DMS53 treated with DMSO at 0.1 percent for 48 hours (cell line): ENCODE data around the gene C2CD3.

ENCODE experiments used
- DNase-seq: peaks from one replicate; lab custom pipeline; 2025; ENCODE audit not compliant: unreplicated experiment; lab: John Stamatoyannopoulos, UW

C2CD3 gene

DNA sequence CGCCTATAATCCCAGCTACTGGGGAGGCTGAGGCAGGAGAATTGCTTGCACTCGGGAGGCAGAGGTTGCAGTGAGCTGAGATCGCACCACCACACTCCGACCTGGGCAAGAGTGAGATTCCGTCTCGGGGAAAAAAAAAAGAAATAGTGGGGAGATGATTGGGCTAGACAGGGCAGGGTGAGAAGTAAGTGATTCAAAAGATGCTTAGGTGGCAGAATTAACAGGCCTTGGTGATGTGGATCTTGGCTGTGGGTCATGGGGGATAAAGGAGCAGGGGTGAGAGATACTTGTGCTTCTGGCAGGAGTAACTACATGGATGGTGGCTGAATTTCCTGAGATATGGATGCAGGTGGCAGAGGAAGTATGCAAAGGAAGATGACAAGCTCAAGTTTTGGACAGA, 148.8 kb downstream of the C2CD3 start:
- no peak for DNase-seq

- no peak for DNase-seq
Observed at GRCh38 chr11:74020539-74020938, 150.3 kb downstream of the C2CD3 start.

- no peak for DNase-seq
Observed at GRCh38 chr11:74019860-74020259, 150.9 kb downstream of the C2CD3 start.

DNA sequence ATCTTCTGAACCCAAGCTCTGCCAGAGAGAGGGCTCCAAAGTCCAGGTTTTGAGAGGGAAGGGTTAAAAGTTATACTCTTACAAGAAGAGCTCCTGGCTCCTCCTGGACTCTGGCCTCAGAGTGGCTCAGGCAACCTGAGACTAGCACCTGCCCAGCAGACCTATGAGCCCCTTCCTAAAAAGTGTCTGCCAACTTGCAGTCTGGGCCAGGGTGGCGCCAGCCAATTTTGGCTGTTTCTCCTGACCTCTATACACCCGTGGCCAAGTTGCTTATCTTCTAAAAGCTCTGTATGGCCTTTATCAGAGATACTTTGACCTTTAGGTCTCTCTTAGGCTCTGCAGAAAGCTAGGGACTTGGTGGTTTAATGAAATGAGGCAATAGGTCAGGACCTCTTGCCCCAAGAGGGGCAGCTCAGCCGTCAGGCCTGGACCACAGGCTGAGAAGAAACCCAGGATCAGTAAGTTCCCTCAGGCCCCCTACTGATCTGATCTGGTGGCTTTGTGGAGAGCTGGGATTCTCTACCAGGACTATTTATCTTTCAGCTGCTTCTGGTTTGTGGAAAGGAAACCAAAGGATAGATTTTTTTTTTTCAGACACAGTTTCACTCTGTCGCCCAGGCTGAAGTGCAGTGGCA, 151.6 kb downstream of the C2CD3 start:
- no peak for DNase-seq

GRCh38 chr11:74018331-74019005, 152.3 kb downstream of the C2CD3 start:
- peak; percentile 33 for DNase-seq

GRCh38 chr11:74017631-74018030, 153.2 kb downstream of the C2CD3 start:
- no peak for DNase-seq

DNA sequence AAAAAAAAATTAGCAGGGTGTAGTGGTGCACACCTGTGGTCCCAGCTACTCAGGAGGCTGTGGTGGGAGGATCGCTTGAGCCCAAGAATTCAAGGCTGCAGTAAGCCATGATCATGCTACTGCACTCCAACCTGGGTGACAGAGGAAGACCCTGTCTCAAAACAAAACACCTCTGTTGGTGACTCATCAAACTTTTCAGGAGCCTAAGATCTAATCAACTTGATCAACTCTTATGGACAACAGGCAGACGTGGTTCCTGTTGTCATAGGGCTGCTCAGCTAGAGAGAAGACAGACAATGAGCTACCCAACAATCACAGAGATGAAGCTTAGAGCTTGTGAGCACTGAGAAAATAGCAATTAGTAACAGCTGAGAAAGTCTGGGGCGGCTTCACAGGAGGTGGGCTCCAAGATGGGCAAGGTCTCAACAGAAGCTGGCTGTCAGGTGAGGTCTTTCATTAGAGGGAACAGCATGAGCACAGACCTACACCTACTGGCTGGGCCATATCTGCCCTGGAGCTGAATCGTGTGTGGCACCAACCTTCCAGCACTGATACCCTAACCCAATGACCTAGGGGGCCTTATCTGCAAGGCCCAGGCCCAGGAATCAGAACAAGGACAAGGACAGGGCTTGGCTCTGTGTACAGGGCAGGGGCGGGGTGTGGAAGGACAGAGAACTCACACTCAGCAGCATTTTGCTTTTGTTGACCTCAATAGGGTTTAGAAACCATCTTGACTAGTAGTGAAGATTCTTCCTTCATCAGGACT, 154.7 kb downstream of the C2CD3 start:
- no peak for DNase-seq

GRCh38 chr11:74014880-74015279, 155.9 kb downstream of the C2CD3 start:
- DNase-seq = no peak

GRCh38 chr11:74013141-74013540, 157.7 kb downstream of the C2CD3 start:
- DNase-seq = no peak

DNA sequence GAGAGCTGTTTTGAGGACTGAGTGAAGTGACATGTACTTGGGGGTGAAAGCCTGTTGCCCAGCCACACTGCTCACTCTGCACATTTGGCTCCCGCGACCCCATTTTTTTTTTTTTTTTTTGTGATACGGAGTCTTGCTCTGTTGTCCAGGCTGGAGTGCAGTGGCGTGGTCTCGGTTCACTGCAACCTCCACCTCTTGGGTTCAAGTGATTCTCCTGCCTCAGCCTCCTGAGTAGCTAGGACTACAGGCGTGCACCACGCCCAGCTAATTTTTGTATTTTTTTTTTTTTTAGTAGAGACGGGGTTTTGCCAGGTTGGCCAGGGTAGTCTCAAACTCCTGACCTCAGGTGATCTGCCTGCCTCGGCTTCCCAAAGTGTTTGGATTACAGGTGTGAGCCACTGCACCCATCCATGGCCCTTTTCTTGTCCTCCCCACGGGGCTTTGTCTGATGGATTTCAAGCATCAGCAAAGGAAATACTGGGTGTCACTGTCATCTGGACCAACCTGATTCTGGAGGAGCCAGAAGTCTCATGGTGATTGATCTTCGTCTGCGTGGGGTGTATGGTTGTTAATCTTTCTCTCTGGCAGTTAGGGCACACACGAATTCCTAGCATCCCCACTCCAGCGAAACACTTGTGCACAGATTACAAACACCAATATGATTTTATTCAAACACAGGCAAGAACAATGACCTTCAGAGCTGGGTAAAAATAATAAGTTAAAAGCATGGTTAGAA, 158.6 kb downstream of the C2CD3 start:
- no peak for DNase-seq

- DNase-seq = no peak
Observed at GRCh38 chr11:74011360-74012073, 159.3 kb downstream of the C2CD3 start.

DNA sequence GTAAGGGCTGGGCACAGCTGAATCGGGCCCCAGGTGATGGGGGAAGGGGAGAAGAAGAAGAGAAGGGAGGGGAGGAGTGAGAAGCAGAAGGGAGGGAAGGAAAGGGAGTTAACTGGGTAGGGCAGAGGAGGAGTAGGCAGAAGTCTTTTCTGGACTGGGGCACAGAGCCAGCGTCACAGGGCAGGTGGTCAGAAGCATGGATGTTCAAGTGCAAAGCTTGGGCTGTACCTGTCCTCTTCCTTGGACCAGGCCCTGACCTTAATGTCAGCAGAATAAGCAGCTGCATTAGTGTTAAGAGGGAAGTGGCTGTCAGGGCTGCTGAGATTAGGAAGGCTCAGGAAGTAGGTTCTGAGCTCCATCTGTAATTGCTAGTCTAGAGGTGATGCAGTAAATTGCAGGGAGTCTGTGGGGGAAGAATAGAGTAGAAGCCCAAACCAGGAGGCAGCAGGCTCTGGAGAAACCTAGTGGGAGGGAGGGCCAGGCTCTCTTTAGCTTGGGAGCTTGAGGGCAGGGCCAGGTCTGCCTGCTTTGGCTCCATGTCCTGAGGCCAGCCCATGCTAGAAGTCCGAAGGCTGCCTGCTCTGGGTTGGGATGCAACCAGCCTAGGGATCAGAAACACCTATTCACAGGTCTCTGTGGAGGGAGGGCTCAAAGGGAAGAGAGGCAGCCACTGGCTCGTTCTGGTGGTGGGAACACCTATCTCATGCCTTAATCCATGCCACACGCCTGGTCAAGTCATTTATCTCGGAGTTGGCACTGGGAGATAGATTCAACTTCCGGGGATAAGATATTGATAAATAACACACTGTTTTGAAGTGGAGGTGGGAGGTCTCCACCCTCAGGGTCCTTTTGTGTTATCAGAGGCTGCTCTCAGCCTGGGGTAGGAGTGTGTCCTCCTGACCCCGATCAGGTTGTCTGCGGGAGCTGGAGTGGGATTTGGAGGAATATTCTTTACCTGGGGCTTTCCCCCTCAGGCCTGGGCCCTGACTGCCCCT, 160.2 kb downstream of the C2CD3 start:
- no peak for DNase-seq

DNA sequence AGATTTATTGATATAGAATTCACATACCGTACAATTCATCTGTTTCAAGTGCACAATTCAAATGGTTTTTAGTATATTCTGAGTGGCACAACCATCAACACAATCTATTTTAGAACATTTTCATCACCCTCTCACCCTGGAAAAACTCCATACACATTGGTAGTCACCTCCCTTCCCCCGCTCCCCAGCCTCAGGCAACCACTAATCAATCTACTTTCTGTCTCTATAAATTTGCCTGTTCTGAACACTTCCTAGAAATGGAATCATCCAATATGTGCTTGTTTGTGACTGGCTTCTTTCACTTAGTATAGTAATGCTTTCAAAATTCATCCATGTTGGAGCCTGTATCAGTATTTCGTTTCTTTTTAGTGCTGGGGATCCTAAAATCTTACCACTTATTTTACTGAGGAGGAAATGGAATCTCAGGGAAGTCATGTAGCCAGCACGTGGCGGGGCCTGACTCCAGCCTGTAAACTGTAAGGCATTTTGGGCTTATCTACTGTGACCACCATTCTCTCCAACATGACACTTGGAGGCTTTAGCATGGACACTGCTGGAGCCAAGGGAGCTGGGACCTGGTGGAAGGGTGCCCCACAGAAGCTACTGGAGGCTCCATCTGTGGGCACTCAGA, 161.0 kb downstream of the C2CD3 start:
- DNase-seq = no peak

GRCh38 chr11:74009230-74009547, 161.6 kb downstream of the C2CD3 start:
- no peak for DNase-seq

DNA sequence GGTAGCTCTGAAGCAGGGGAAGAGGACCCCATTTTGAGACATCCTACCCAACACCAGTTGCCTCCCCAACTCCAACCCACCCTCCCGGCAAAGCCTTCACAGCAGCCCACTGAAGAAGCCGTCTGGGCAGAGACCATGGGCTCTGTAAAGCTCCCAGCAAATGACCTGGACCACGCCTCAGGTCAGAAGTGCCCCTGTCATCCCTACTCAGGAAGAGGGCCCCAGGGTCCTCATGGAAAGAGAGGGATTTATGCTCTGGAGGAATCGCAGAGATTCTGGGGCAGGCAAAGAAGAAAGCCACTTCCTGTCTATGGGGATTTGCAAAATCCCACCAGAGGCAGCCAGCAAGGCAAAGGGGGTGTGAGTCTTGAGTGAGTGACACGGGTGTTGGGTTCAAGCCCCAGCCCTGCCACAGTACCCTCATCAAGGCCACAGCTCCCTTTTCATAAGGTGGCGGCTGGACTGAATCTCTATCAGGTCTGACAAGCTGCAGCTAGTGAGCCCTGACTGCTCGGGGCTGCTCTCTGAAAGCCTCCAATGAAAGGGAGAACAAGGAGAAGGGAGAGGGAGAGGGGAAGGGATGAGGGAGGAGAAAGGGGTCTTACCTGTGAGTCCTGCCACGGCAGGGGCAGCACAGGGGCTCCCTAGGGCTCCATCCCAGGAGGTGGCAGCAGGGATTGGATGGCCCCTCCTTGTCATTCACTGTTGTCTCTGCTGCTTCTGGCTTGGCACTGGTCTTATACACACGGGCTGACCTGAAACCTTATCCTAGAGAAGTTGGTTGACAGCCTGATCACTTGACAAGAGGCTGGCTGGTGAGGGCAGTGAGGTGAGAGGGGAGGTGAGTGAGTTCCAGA, 162.2 kb downstream of the C2CD3 start, which contains the start of gene UCP3:
Gene UCP3 (minus strand): TSS at position 713 of the 857 bp plus-strand sequence. CDS start 2,043 bp downstream, outside the sequence.
- peak; percentile 67 for DNase-seq

DNA sequence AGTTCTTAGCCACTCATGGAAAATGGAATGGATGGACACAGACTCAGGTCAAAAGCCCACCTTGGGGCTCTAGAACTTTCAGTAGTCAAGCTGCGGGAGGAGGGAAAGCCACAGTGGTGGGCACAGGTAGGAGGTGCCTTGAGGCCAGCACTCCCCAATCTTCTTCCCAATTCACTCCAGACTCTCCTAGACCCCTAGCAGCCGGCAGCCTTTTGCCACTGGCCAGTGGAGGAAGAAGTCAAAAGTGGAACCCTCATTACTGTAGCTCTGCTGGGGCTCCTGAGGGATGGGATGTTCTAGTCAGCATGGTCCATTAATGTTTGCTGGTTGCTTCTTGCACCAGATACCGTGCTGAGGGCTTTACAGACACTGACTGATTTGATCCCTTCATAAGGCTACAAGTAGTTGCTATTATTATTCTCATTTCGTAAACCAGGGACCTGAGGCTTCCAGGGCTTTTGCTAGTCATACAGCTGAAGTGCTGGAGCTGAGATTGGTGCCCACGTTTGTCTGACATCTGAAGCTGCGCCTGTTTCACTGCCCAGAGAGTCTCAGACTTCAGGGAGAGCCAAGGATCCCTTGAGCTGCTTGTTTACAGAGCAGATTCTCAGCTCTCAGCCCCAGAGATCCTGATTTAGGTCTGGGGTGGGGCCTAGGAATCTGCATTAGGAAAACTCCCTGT, 163.0 kb downstream of the C2CD3 start:
- DNase-seq = no peak

- no peak for DNase-seq
Observed at GRCh38 chr11:74006743-74007304, 164.0 kb downstream of the C2CD3 start.
